Measurements from ENCODE around the gene E2F2. TPM values are rescaled to one million over a fixed set of nuclear protein-coding genes. Genes with fewer than 3 reads are reported as not detected.

Gene E2F2
- total RNA-seq (3.5 TPM), polyA plus RNA-seq (ENCODE audit: insufficient read depth in 1 of 8, insufficient read length in 8 of 8, low replicate concordance in 1 of 8) (1 to 10 TPM; 4.2 to 6.2 (median 5.0) TPM)
- long read RNA-seq, donor 1 = 0 reads
- long read RNA-seq, donor 2 = 0 reads
- long read RNA-seq, donor 3, full-length matches to known transcripts = 1 of 1 reads
- long read RNA-seq, donor 3, partial matches to known transcripts = 0 of 1 reads
- long read RNA-seq, donor 3, other reads (novel, unspliced or antisense) = 0 of 1 reads
- long read RNA-seq, donor 4, partial matches to known transcripts = 6 of 6 reads
- long read RNA-seq, donor 4, other reads (novel, unspliced or antisense) = 0 of 6 reads
- long read RNA-seq, donor 5, full-length matches to known transcripts = 1 of 1 reads
- long read RNA-seq, donor 5, partial matches to known transcripts = 0 of 1 reads
- long read RNA-seq, donor 5, other reads (novel, unspliced or antisense) = 0 of 1 reads
- long read RNA-seq, donor 6, full-length matches to known transcripts = 1 of 1 reads
- long read RNA-seq, donor 6, partial matches to known transcripts = 0 of 1 reads
- long read RNA-seq, donor 6, other reads (novel, unspliced or antisense) = 0 of 1 reads
- long read RNA-seq, donor 7, partial matches to known transcripts = 6 of 6 reads
- long read RNA-seq, donor 7, other reads (novel, unspliced or antisense) = 0 of 6 reads
- long read RNA-seq, donor 8, full-length matches to known transcripts = 1 of 1 reads
- long read RNA-seq, donor 8, partial matches to known transcripts = 0 of 1 reads
- long read RNA-seq, donor 8, other reads (novel, unspliced or antisense) = 0 of 1 reads
- long read RNA-seq, donor 9 = 0 reads
- long read RNA-seq, donor 10, full-length matches to known transcripts = 1 of 1 reads
- long read RNA-seq, donor 10, partial matches to known transcripts = 0 of 1 reads
- long read RNA-seq, donor 10, other reads (novel, unspliced or antisense) = 0 of 1 reads
- long read RNA-seq, donor 11, full-length matches to known transcripts = 1 of 1 reads
- long read RNA-seq, donor 11, partial matches to known transcripts = 0 of 1 reads
- long read RNA-seq, donor 11, other reads (novel, unspliced or antisense) = 0 of 1 reads

- Histone ChIP-seq H3K36me3 (ENCODE audit: control insufficient read depth, insufficient read depth, low read length) (peaks cover 3% of the 10 kb centered on the region), H3K27me3 (ENCODE audit: control insufficient read depth, insufficient read depth, low read length) (no peaks in the 10 kb centered on the region), H3K4me1 (ENCODE audit: control insufficient read depth, insufficient read depth, low read length) (peaks cover 58% of the 10 kb centered on the region), H3K27ac (ENCODE audit: low read length) (no peak within 1 kb of the TSS), H3K9me3 (replicated peaks; ENCODE audit: control insufficient read depth, low read depth, low read length) (no peaks in the 10 kb centered on the region), H3K4me3 (ENCODE audit: low read length) (peak within 1 kb of the TSS; percentile 55)
- DNase-seq = peak; percentile 94
- WGBS (ENCODE audit: insufficient coverage) = under 1% methylated on average over 58 of the region's 85 CpGs
Measured at GRCh38 chr1:23530747-23531561, at the start of gene E2F2. Gene E2F2 (minus strand): TSS chr1:23531233. CDS start chr1:23530793, 440 bp downstream.

- H3K4me3 ChIP-seq (ENCODE audit: low read length) = no peak overlapping the region
- H3K4me1 ChIP-seq (ENCODE audit: control insufficient read depth, insufficient read depth, low read length) = peaks cover 46% of the 10 kb centered on the region
- no peak for DNase-seq
- H3K36me3 ChIP-seq (ENCODE audit: control insufficient read depth, insufficient read depth, low read length) = no peaks in the 10 kb centered on the region
- H3K27ac ChIP-seq (ENCODE audit: low read length) = no peak overlapping the region
- H3K27me3 ChIP-seq (ENCODE audit: control insufficient read depth, insufficient read depth, low read length) = no peaks in the 10 kb centered on the region
- peaks cover 3% of the 10 kb centered on the region for H3K9me3 ChIP-seq (replicated peaks; ENCODE audit: control insufficient read depth, low read depth, low read length)
- 100% methylated on average over 2 of the region's 6 CpGs for WGBS (ENCODE audit: insufficient coverage)
Measured at GRCh38 chr1:23578997-23579363, 47.9 kb upstream of the E2F2 start.

- WGBS (ENCODE audit: insufficient coverage) = 83% methylated on average over 1 of the region's 4 CpGs
- DNase-seq = no peak
- H3K27me3 ChIP-seq (ENCODE audit: control insufficient read depth, insufficient read depth, low read length) = no peaks in the 10 kb centered on the region
- H3K27ac ChIP-seq (ENCODE audit: low read length) = peak overlapping the region; percentile 4
- H3K4me3 ChIP-seq (ENCODE audit: low read length) = no peak overlapping the region
- peaks cover 3% of the 10 kb centered on the region for H3K9me3 ChIP-seq (replicated peaks; ENCODE audit: control insufficient read depth, low read depth, low read length)
- no peaks in the 10 kb centered on the region for H3K36me3 ChIP-seq (ENCODE audit: control insufficient read depth, insufficient read depth, low read length)
- H3K4me1 ChIP-seq (ENCODE audit: control insufficient read depth, insufficient read depth, low read length) = peaks cover 46% of the 10 kb centered on the region
Measured at GRCh38 chr1:23578311-23578996, 47.4 kb upstream of the E2F2 start.

GRCh38 chr1:23577056-23578004 is 46.3 kb upstream of the E2F2 start:
- H3K27me3 ChIP-seq (ENCODE audit: control insufficient read depth, insufficient read depth, low read length) = no peaks in the 10 kb centered on the region
- 39% methylated on average over 8 of the region's 11 CpGs for WGBS (ENCODE audit: insufficient coverage)
- peaks cover 3% of the 10 kb centered on the region for H3K9me3 ChIP-seq (replicated peaks; ENCODE audit: control insufficient read depth, low read depth, low read length)
- no peaks in the 10 kb centered on the region for H3K36me3 ChIP-seq (ENCODE audit: control insufficient read depth, insufficient read depth, low read length)
- H3K4me1 ChIP-seq (ENCODE audit: control insufficient read depth, insufficient read depth, low read length) = peaks cover 55% of the 10 kb centered on the region
- peak overlapping the region; percentile 87 for H3K27ac ChIP-seq (ENCODE audit: low read length)
- DNase-seq = peak; percentile 59
- H3K4me3 ChIP-seq (ENCODE audit: low read length) = no peak overlapping the region

GRCh38 chr1:23576338-23577055 is 45.5 kb upstream of the E2F2 start:
- DNase-seq = no peak
- Histone ChIP-seq H3K4me1 (ENCODE audit: control insufficient read depth, insufficient read depth, low read length) (peaks cover 54% of the 10 kb centered on the region), H3K9me3 (replicated peaks; ENCODE audit: control insufficient read depth, low read depth, low read length) (peaks cover 3% of the 10 kb centered on the region), H3K27ac (ENCODE audit: low read length) (peak overlapping the region; percentile 87), H3K27me3 (ENCODE audit: control insufficient read depth, insufficient read depth, low read length) (no peaks in the 10 kb centered on the region), H3K4me3 (ENCODE audit: low read length) (no peak overlapping the region), H3K36me3 (ENCODE audit: control insufficient read depth, insufficient read depth, low read length) (no peaks in the 10 kb centered on the region)
- 82% methylated on average over 3 of the region's 7 CpGs for WGBS (ENCODE audit: insufficient coverage)

- no peak for DNase-seq
- peaks cover 3% of the 10 kb centered on the region for H3K9me3 ChIP-seq (replicated peaks; ENCODE audit: control insufficient read depth, low read depth, low read length)
Measured at GRCh38 chr1:23575226-23575810, 44.3 kb upstream of the E2F2 start.

GRCh38 chr1:23574265-23574754 is 43.3 kb upstream of the E2F2 start:
- H3K36me3 ChIP-seq (ENCODE audit: control insufficient read depth, insufficient read depth, low read length) = no peaks in the 10 kb centered on the region
- no peak overlapping the region for H3K27ac ChIP-seq (ENCODE audit: low read length)
- 100% methylated on average over 1 of the region's 2 CpGs for WGBS (ENCODE audit: insufficient coverage)
- DNase-seq = no peak
- H3K4me3 ChIP-seq (ENCODE audit: low read length) = no peak overlapping the region
- peaks cover 46% of the 10 kb centered on the region for H3K4me1 ChIP-seq (ENCODE audit: control insufficient read depth, insufficient read depth, low read length)
- no peaks in the 10 kb centered on the region for H3K27me3 ChIP-seq (ENCODE audit: control insufficient read depth, insufficient read depth, low read length)
- peaks cover 3% of the 10 kb centered on the region for H3K9me3 ChIP-seq (replicated peaks; ENCODE audit: control insufficient read depth, low read depth, low read length)

More at GRCh38 chr1:23575226-23575810, 44.3 kb upstream of the E2F2 start:
- Histone ChIP-seq H3K36me3 (ENCODE audit: control insufficient read depth, insufficient read depth, low read length) (no peaks in the 10 kb centered on the region), H3K27ac (ENCODE audit: low read length) (peak overlapping the region; percentile 65), H3K27me3 (ENCODE audit: control insufficient read depth, insufficient read depth, low read length) (no peaks in the 10 kb centered on the region), H3K4me1 (ENCODE audit: control insufficient read depth, insufficient read depth, low read length) (peaks cover 43% of the 10 kb centered on the region), H3K4me3 (ENCODE audit: low read length) (no peak overlapping the region)
- 71% methylated on average over 5 of the region's 5 CpGs for WGBS (ENCODE audit: insufficient coverage)

Measured in muscle of leg (tissue), 16 donors.